Stimulated activated CD4-positive, alpha-beta T cell treated with anti-CD3 and anti-CD28 coated beads, Interleukin-2, amount 100 ng/mL, for 24 hours (primary cell): ENCODE measurements around the gene ARSG.
"Not testable (repeated sequence)": the region's sequence is repeated elsewhere in the genome, so short reads cannot be mapped to it uniquely, and the experiment has no call there.

Experiments
- DNase-seq, 2 donors: peaks; one replicate each; pipeline ENCODE4 v3.0.0-alpha.2; 2020

ARSG gene

GRCh38 chr17:68399638-68400403 is 108.5 kb downstream of the ARSG start:
- peak; percentile 50 to 59 for DNase-seq

- DNase-seq = no peak
Measured at GRCh38 chr17:68400404-68400735, 109.1 kb downstream of the ARSG start.

- no peak for DNase-seq
Measured at GRCh38 chr17:68401288-68401687, 110.0 kb downstream of the ARSG start.

GRCh38 chr17:68403122-68403521 is 111.8 kb downstream of the ARSG start:
- no peak for DNase-seq

- not testable (repeated sequence) for DNase-seq
Measured at GRCh38 chr17:68403837-68404236, 112.5 kb downstream of the ARSG start.

GRCh38 chr17:68407656-68408055 is 116.4 kb downstream of the ARSG start:
- DNase-seq = not testable (repeated sequence)

- peak; percentile 63 to 64 for DNase-seq
Measured at GRCh38 chr17:68413597-68414560, 122.6 kb downstream of the ARSG start.

GRCh38 chr17:68414901-68415300 is 123.6 kb downstream of the ARSG start:
- DNase-seq = not testable (repeated sequence)

- DNase-seq = no peak
Measured at GRCh38 chr17:68417317-68417716, 126.0 kb downstream of the ARSG start.

GRCh38 chr17:68418876-68419275 is 127.6 kb downstream of the ARSG start:
- DNase-seq = no peak

GRCh38 chr17:68420065-68420464 is 128.8 kb downstream of the ARSG start:
- no peak for DNase-seq

- DNase-seq = no peak
Measured at GRCh38 chr17:68421486-68421885, 130.2 kb downstream of the ARSG start.

- DNase-seq = no peak
Measured at GRCh38 chr17:68422821-68423220, 131.5 kb downstream of the ARSG start.

GRCh38 chr17:68423251-68423650 is 132.0 kb downstream of the ARSG start:
- no peak for DNase-seq

- DNase-seq = no peak
Measured at GRCh38 chr17:68424203-68424602, 132.9 kb downstream of the ARSG start.

GRCh38 chr17:68424861-68425260 is 133.6 kb downstream of the ARSG start:
- DNase-seq = no peak

GRCh38 chr17:68425979-68426378 is 134.7 kb downstream of the ARSG start:
- no peak for DNase-seq

- DNase-seq = no peak
Measured at GRCh38 chr17:68427575-68427974, 136.3 kb downstream of the ARSG start.

GRCh38 chr17:68428498-68429172 is 137.3 kb downstream of the ARSG start:
- no peak for DNase-seq

GRCh38 chr17:68429881-68430280 is 138.6 kb downstream of the ARSG start:
- no peak for DNase-seq

- DNase-seq = no peak
Measured at GRCh38 chr17:68431045-68431608, 139.8 kb downstream of the ARSG start.

GRCh38 chr17:68431661-68432071 is 140.4 kb downstream of the ARSG start:
- peak; percentile 47 to 56 for DNase-seq
